A375 (cell line): ENCODE measurements around the gene MRPS25. TPM values are rescaled to one million over a fixed set of nuclear protein-coding genes. Genes with fewer than 3 reads are reported as not detected.

Experiments used
- total RNA-seq: library from RNA; depleted of rRNA; stranded (reverse); fragments of >200 nt; shearing (Covaris generic); gene quantifications from 2 replicates; pipeline ENCODE4 v1.2.3, GENCODE V29; 2014; rRNA removed

MRPS25 gene
- total RNA-seq: 34.6 and 37.0 TPM in 2 replicates

DNA sequence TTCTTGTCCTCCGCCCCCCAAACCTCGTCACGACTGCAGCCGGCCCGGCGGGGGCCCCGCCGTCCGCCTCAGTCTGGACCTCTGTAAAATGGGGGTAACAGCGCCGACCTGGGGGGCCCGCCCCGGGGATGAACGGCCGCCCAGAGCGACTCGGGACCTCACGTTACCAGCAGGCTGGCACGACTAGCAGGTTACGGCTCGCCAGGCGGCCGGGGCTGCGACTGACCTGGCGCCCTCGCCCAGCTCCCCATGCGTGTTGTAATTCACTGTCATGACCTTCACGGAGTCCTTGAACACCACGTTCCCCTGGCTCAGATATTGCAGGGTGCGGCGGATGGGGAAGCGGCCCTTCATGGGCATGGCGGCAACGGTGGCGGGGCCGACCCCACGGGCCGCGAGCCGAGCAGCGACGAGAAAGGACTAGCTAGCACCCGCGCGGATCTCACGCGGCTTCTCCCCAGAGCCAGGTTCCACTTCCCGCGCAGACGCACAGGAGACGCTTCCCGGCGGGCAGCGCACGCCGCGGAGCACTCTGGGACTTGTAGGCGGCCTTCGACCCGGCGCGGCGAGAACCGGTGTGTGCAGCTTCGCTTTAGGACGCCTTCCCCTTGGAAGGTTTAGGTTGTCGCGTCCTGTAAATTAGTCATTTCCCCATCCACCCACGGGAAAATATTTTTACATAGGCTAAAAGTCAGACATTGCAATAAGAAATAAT is at the start of gene MRPS25:
Gene MRPS25, minus strand, starts transcription at position 481 of the 715 bp plus-strand sequence. Its CDS starts 121 bp downstream, at position 360.

DNA sequence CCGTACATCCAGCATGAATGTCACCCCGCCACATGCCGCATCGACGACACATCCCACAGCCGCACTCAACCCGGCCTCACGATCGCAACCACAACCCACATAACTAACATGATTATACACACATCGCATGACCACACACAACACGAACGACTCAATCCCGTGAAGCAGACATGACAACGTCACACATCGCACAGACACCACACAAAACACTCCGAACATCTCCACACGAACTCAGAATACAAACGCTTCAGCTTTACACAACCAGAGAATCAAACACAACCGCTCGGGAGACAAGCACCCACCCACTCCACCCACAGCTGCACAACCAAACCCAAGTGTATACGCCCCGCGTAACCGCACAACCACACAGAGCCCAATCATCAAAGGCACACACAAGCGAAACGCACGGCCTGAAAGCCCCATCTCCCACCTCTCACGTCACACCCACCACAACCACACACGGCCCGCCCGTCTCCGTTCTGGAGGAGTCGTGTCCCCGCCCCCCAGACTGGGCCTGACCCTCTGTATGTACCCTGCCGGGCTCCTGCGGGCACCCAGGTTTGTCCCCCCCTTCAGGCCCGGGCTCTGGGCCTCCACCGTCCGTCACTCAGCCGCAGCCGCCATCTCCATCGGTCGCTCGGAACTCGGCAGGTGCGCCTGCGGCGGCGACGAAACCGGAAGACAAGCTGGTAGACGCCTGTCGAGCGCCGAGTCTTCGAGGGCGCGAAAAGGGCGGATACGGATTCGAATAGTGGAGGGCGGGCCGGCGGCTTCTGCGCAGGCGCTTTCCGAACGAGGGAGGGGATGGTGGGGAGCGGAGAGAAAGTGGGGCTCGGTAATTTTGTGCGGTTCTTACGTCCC is 33.6 kb upstream of the MRPS25 start, which contains the start of gene RBSN:
Gene RBSN, minus strand, starts transcription at position 646 of the 861 bp plus-strand sequence. CDS start 3,028 bp downstream, outside the sequence.

Other genes starting within 250 kb of the MRPS25 start
- not detected in 2 replicates for gene FGD5, start 246.4 kb downstream of the MRPS25 start, total RNA-seq
- 13.0 and 22.3 TPM in 2 replicates for gene NR2C2, start 117.7 kb downstream of the MRPS25 start, total RNA-seq
- 17.1 and 17.3 TPM in 2 replicates for gene RBSN, start 33.8 kb upstream of the MRPS25 start, total RNA-seq
- 31.2 and 42.1 TPM in 2 replicates for gene CAPN7, start 140.9 kb upstream of the MRPS25 start, total RNA-seq